Measurements from ENCODE around the gene PPP2R2B. TPM values are rescaled to one million over a fixed set of nuclear protein-coding genes. Genes with fewer than 3 reads are reported as not detected.

PPP2R2B gene
- total RNA-seq, 1 experiment from 2014 or later: not detected

GRCh38 chr5:146640285-146640896 is 238.2 kb downstream of the PPP2R2B start:
- RAD21 ChIA-PET (ENCODE audit: low non-redundant PET in 1 of 2, low total read pairs in 2 of 2, uncharacterized antibody in 2 of 2, unreplicated experiment in 2 of 2): no interaction called here
- ATAC-seq (no peak), DNase-seq (ENCODE audit: low read depth, low spot score) (no peak)
- H4K20me1 ChIP-seq (ENCODE audit: insufficient read depth): no peaks in the 10 kb centered on the region
- CTCF ChIA-PET: no interaction called here
- H3K9me3 ChIP-seq (ENCODE audit: control insufficient read depth in 1 of 2, insufficient read depth in 1 of 2, low read depth in 1 of 2, low read length in 2 of 2): no peaks in the 10 kb centered on the region
- H3K9me2 ChIP-seq (ENCODE audit: insufficient read depth): no peaks in the 10 kb centered on the region
- no peaks in the 10 kb centered on the region for H3K36me3 ChIP-seq (ENCODE audit: control insufficient read depth in 1 of 2, insufficient read depth in 2 of 2, low read length in 2 of 2)
- no peaks in the 10 kb centered on the region for H3K79me2 ChIP-seq (ENCODE audit: insufficient read depth, low read length)
- no peak overlapping the region for H3K9ac ChIP-seq (ENCODE audit: low read length)
- H3K27me3 ChIP-seq (ENCODE audit: insufficient read depth, low read length): peaks cover 32% of the 10 kb centered on the region
- no TSS peak for BruUV-seq (replicated peaks)
- intact Hi-C loops (cut with micrococcal nuclease): no loop called here
- TF ChIP-seq REST (IDR thresholded peaks at IDR 0.05; ENCODE audit: low read depth) (no peak), MAX (IDR thresholded peaks at IDR 0.05) (no peak), ZFX (IDR thresholded peaks at IDR 0.05) (no peak), ZBTB33 (IDR thresholded peaks at IDR 0.05; ENCODE audit: extremely low read depth, insufficient replicate concordance, low read length) (no peak), SIN3A (IDR thresholded peaks at IDR 0.05; ENCODE audit: low read depth) (no peak), FOSL1 (IDR thresholded peaks at IDR 0.05; ENCODE audit: low read depth) (no peak), ELF1 (IDR thresholded peaks at IDR 0.05; ENCODE audit: borderline replicate concordance, low read depth) (no peak)
- H2AFZ ChIP-seq (ENCODE audit: low read depth, low read length, poor library complexity, severe bottlenecking): no peak overlapping the region
- H3K4me1 ChIP-seq (ENCODE audit: control insufficient read depth in 1 of 2, insufficient read depth in 2 of 2, low read length in 2 of 2): no peaks in the 10 kb centered on the region
- POLR2A ChIA-PET: no interaction called here
- no peak overlapping the region for H3K27ac ChIP-seq (ENCODE audit: low read depth, low read length)
- no peak overlapping the region for H3K4me3 ChIP-seq (replicated peaks in 1 of 2; ENCODE audit: low read depth in 1 of 2, low read length in 2 of 2)
- H3K4me2 ChIP-seq (ENCODE audit: low read length): no peak overlapping the region
